Measurements from ENCODE around the gene PON1. TPM values are rescaled to one million over a fixed set of nuclear protein-coding genes. Genes with fewer than 3 reads are reported as not detected.

The PON1 gene
- total and polyA plus RNA-seq, 2 donors, result 6.9 to 11.7 TPM

- Histone ChIP-seq H3K27ac (ENCODE audit: low read depth in 1 of 2, low read length in 1 of 2) (no peak overlapping the region), H3K4me1 (ENCODE audit: control insufficient read depth in 2 of 2, insufficient read depth in 2 of 2, low read length in 2 of 2) (no peaks in the 10 kb centered on the region), H3K27me3 (ENCODE audit: control insufficient read depth in 2 of 2, insufficient read depth in 1 of 2, low read length in 1 of 2) (no peaks in the 10 kb centered on the region), H3K36me3 (ENCODE audit: control insufficient read depth in 2 of 2, insufficient read depth in 2 of 2, low read length in 1 of 2) (no peaks in the 10 kb centered on the region), H3K9me3 (ENCODE audit: control insufficient read depth in 2 of 2, insufficient read depth in 1 of 2, low read length in 1 of 2) (no peaks in the 10 kb centered on the region), H3K4me3 (ENCODE audit: low read length in 2 of 2) (no peak overlapping the region)
- DNase-seq (ENCODE audit: low read depth in 6 of 9, low spot score in 9 of 9), result no peak
- WGBS, result 93% methylated on average over 3 of the region's 3 CpGs
Measured at GRCh38 chr7:95338832-95339231, 14.5 kb upstream of the PON1 start.

GRCh38 chr7:95335093-95335492 is 10.8 kb upstream of the PON1 start:
- Histone ChIP-seq H3K4me1 (ENCODE audit: control insufficient read depth in 2 of 2, insufficient read depth in 2 of 2, low read length in 2 of 2) (peaks cover 0 to 2% of the 10 kb centered on the region in 2 donors), H3K27ac (ENCODE audit: low read depth in 1 of 2, low read length in 1 of 2) (no peak overlapping the region), H3K4me3 (ENCODE audit: low read length in 2 of 2) (no peak overlapping the region), H3K36me3 (ENCODE audit: control insufficient read depth in 2 of 2, insufficient read depth in 2 of 2, low read length in 1 of 2) (no peaks in the 10 kb centered on the region), H3K9me3 (ENCODE audit: control insufficient read depth in 2 of 2, insufficient read depth in 1 of 2, low read length in 1 of 2) (no peaks in the 10 kb centered on the region), H3K27me3 (ENCODE audit: control insufficient read depth in 2 of 2, insufficient read depth in 1 of 2, low read length in 1 of 2) (no peaks in the 10 kb centered on the region)
- DNase-seq (ENCODE audit: low read depth in 6 of 9, low spot score in 9 of 9), result no peak

- peaks cover 0 to 3% of the 10 kb centered on the region in 2 donors for H3K4me1 ChIP-seq (ENCODE audit: control insufficient read depth in 2 of 2, insufficient read depth in 2 of 2, low read length in 2 of 2)
- no peaks in the 10 kb centered on the region for H3K9me3 ChIP-seq (ENCODE audit: control insufficient read depth in 2 of 2, insufficient read depth in 1 of 2, low read length in 1 of 2)
- H3K4me3 ChIP-seq (ENCODE audit: low read length in 2 of 2), result no peak overlapping the region
- DNase-seq (ENCODE audit: low read depth in 6 of 9, low spot score in 9 of 9), result no peak
- H3K36me3 ChIP-seq (ENCODE audit: control insufficient read depth in 2 of 2, insufficient read depth in 2 of 2, low read length in 1 of 2), result no peaks in the 10 kb centered on the region
- no peaks in the 10 kb centered on the region for H3K27me3 ChIP-seq (ENCODE audit: control insufficient read depth in 2 of 2, insufficient read depth in 1 of 2, low read length in 1 of 2)
- H3K27ac ChIP-seq (ENCODE audit: low read depth in 1 of 2, low read length in 1 of 2), result no peak overlapping the region
Measured at GRCh38 chr7:95334447-95334846, 10.1 kb upstream of the PON1 start.

DNA sequence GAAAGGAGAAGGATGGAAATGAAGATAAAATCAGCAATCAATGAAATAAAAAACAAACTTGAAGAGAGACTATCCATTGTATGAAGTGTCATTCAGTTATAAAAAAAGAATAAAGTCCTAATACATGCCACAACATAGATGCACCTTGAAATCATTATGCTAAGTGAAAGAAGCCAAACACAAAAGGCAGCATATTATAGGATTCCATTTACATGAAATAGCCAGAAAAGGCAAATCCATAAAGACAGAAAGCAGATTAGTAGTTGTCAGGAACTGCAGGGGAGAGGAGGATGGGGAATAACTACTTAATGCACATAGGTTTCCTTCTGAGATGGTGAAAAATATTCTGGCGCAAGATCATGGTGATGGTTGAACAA is 6.6 kb upstream of the PON1 start:
- H3K9me3 ChIP-seq (ENCODE audit: control insufficient read depth in 2 of 2, insufficient read depth in 1 of 2, low read length in 1 of 2), result no peaks in the 10 kb centered on the region
- no peaks in the 10 kb centered on the region for H3K27me3 ChIP-seq (ENCODE audit: control insufficient read depth in 2 of 2, insufficient read depth in 1 of 2, low read length in 1 of 2)
- H3K27ac ChIP-seq (ENCODE audit: low read depth in 1 of 2, low read length in 1 of 2), result peak overlapping the region in 1 of 2 donors; percentile 79
- WGBS, result 100% methylated on average over 1 of the region's 1 CpG
- DNase-seq (ENCODE audit: low read depth in 6 of 9, low spot score in 9 of 9), result no peak
- no peaks in the 10 kb centered on the region for H3K36me3 ChIP-seq (ENCODE audit: control insufficient read depth in 2 of 2, insufficient read depth in 2 of 2, low read length in 1 of 2)
- peaks cover 0 to 3% of the 10 kb centered on the region in 2 donors for H3K4me1 ChIP-seq (ENCODE audit: control insufficient read depth in 2 of 2, insufficient read depth in 2 of 2, low read length in 2 of 2)
- peak overlapping the region; percentile 8 to 37 for H3K4me3 ChIP-seq (ENCODE audit: low read length in 2 of 2)

DNA sequence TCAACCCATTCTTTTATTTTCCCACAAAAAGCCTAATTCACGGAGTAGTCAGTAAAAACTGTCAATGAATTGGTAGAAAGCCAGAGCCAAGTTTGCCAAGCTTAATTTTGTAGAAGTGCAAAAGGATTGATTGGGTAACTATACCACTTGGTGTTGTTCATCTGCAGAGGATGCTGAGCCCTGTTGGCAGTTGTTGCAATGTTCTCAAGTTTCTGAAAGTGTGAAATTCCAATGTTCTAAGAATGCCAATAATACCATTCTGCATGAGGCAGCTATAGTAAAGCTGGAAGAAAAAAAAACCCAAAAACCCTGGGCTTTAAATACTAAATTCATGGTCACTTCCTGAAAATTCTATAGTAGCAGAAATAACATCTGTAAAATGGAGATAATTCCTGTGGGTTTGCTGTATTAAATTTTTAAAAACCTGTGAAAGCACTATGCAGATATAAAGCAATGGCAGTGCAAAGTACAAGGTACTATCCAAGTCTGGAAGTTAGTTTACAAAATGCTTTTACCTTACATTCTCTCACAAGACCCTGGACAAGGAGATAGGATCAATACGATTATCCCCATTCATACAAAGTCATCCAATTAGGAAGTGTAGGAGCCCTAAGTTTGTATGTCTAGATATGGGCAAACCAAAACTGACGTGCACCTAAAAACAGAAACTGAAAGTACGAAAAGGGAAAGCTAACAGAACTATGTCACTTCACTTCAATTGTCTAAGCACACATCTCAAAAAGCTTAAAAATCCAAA is 6.0 kb upstream of the PON1 start:
- WGBS, result 27% methylated on average over 4 of the region's 4 CpGs
- H3K27me3 ChIP-seq (ENCODE audit: control insufficient read depth in 2 of 2, insufficient read depth in 1 of 2, low read length in 1 of 2), result no peaks in the 10 kb centered on the region
- peak in 8 of 9 donors; percentile 30 to 83 (median 58) for DNase-seq (ENCODE audit: low read depth in 6 of 9, low spot score in 9 of 9)
- peak overlapping the region in 1 of 2 donors; percentile 79 for H3K27ac ChIP-seq (ENCODE audit: low read depth in 1 of 2, low read length in 1 of 2)
- H3K4me1 ChIP-seq (ENCODE audit: control insufficient read depth in 2 of 2, insufficient read depth in 2 of 2, low read length in 2 of 2), result peaks cover 0 to 6% of the 10 kb centered on the region in 2 donors
- H3K9me3 ChIP-seq (ENCODE audit: control insufficient read depth in 2 of 2, insufficient read depth in 1 of 2, low read length in 1 of 2), result no peaks in the 10 kb centered on the region
- H3K4me3 ChIP-seq (ENCODE audit: low read length in 2 of 2), result peak overlapping the region; percentile 37 to 46
- no peaks in the 10 kb centered on the region for H3K36me3 ChIP-seq (ENCODE audit: control insufficient read depth in 2 of 2, insufficient read depth in 2 of 2, low read length in 1 of 2)

GRCh38 chr7:95327356-95327755 is 3.0 kb upstream of the PON1 start:
- Histone ChIP-seq H3K27ac (ENCODE audit: low read depth in 1 of 2, low read length in 1 of 2) (no peak overlapping the region), H3K36me3 (ENCODE audit: control insufficient read depth in 2 of 2, insufficient read depth in 2 of 2, low read length in 1 of 2) (no peaks in the 10 kb centered on the region), H3K27me3 (ENCODE audit: control insufficient read depth in 2 of 2, insufficient read depth in 1 of 2, low read length in 1 of 2) (no peaks in the 10 kb centered on the region), H3K9me3 (ENCODE audit: control insufficient read depth in 2 of 2, insufficient read depth in 1 of 2, low read length in 1 of 2) (no peaks in the 10 kb centered on the region), H3K4me1 (ENCODE audit: control insufficient read depth in 2 of 2, insufficient read depth in 2 of 2, low read length in 2 of 2) (peaks cover 11 to 26% of the 10 kb centered on the region in 2 donors), H3K4me3 (ENCODE audit: low read length in 2 of 2) (no peak overlapping the region)
- DNase-seq (ENCODE audit: low read depth in 6 of 9, low spot score in 9 of 9), result no peak
- 95% methylated on average over 3 of the region's 3 CpGs for WGBS

- Histone ChIP-seq H3K27me3 (ENCODE audit: control insufficient read depth in 2 of 2, insufficient read depth in 1 of 2, low read length in 1 of 2) (no peaks in the 10 kb centered on the region), H3K4me3 (ENCODE audit: low read length in 2 of 2) (peak overlapping the region; percentile 41 to 58), H3K4me1 (ENCODE audit: control insufficient read depth in 2 of 2, insufficient read depth in 2 of 2, low read length in 2 of 2) (peaks cover 13 to 27% of the 10 kb centered on the region in 2 donors), H3K27ac (ENCODE audit: low read depth in 1 of 2, low read length in 1 of 2) (no peak overlapping the region), H3K36me3 (ENCODE audit: control insufficient read depth in 2 of 2, insufficient read depth in 2 of 2, low read length in 1 of 2) (no peaks in the 10 kb centered on the region), H3K9me3 (ENCODE audit: control insufficient read depth in 2 of 2, insufficient read depth in 1 of 2, low read length in 1 of 2) (no peaks in the 10 kb centered on the region)
- 95% methylated on average over 9 of the region's 9 CpGs for WGBS
- no peak for DNase-seq (ENCODE audit: low read depth in 6 of 9, low spot score in 9 of 9)
Measured at GRCh38 chr7:95323410-95324129, 762 bp downstream of the PON1 start.

DNA sequence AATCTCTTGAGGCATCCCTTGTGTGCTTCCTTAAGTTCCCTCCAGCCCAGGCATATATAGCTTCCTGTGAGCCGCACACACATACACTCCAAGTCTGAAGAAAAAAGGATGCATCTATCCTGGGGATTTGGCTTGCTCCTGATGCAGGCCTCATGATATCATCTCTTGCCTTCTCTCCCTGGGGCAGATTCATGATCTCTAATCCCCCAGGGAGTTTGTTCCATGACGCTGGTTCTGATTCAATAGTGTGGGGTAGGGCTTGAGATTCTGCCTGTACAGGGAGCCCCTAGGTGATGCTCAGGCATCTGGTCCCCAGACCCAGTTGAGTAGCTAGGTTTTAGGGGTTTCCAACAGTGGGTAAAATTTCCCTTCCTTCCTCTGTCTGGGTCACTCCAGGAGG is 1.5 kb downstream of the PON1 start:
- WGBS, result 94% methylated on average over 2 of the region's 2 CpGs
- Histone ChIP-seq H3K9me3 (ENCODE audit: control insufficient read depth in 2 of 2, insufficient read depth in 1 of 2, low read length in 1 of 2) (no peaks in the 10 kb centered on the region), H3K36me3 (ENCODE audit: control insufficient read depth in 2 of 2, insufficient read depth in 2 of 2, low read length in 1 of 2) (no peaks in the 10 kb centered on the region), H3K27ac (ENCODE audit: low read depth in 1 of 2, low read length in 1 of 2) (no peak overlapping the region), H3K27me3 (ENCODE audit: control insufficient read depth in 2 of 2, insufficient read depth in 1 of 2, low read length in 1 of 2) (no peaks in the 10 kb centered on the region), H3K4me3 (ENCODE audit: low read length in 2 of 2) (peak overlapping the region in 1 of 2 donors; percentile 4), H3K4me1 (ENCODE audit: control insufficient read depth in 2 of 2, insufficient read depth in 2 of 2, low read length in 2 of 2) (peaks cover 13 to 30% of the 10 kb centered on the region in 2 donors)
- no peak for DNase-seq (ENCODE audit: low read depth in 6 of 9, low spot score in 9 of 9)

GRCh38 chr7:95322396-95322795 is 1.9 kb downstream of the PON1 start:
- no peaks in the 10 kb centered on the region for H3K27me3 ChIP-seq (ENCODE audit: control insufficient read depth in 2 of 2, insufficient read depth in 1 of 2, low read length in 1 of 2)
- no peak overlapping the region for H3K4me3 ChIP-seq (ENCODE audit: low read length in 2 of 2)
- H3K36me3 ChIP-seq (ENCODE audit: control insufficient read depth in 2 of 2, insufficient read depth in 2 of 2, low read length in 1 of 2), result no peaks in the 10 kb centered on the region
- 63% methylated on average over 8 of the region's 8 CpGs for WGBS
- peaks cover 13 to 30% of the 10 kb centered on the region in 2 donors for H3K4me1 ChIP-seq (ENCODE audit: control insufficient read depth in 2 of 2, insufficient read depth in 2 of 2, low read length in 2 of 2)
- H3K27ac ChIP-seq (ENCODE audit: low read depth in 1 of 2, low read length in 1 of 2), result no peak overlapping the region
- DNase-seq (ENCODE audit: low read depth in 6 of 9, low spot score in 9 of 9), result no peak
- H3K9me3 ChIP-seq (ENCODE audit: control insufficient read depth in 2 of 2, insufficient read depth in 1 of 2, low read length in 1 of 2), result no peaks in the 10 kb centered on the region
